ENCODE results near the gene NFKBIL1. TPM values are rescaled to one million over a fixed set of nuclear protein-coding genes. Genes with fewer than 3 reads are reported as not detected.

NFKBIL1 gene
- total and polyA plus RNA-seq, 10 of the 15 experiments (the other 5 are each of a cell fraction or from before 2014, with no cell fraction given) = 0.19 to 15.1 (median 7.0) TPM

DNA sequence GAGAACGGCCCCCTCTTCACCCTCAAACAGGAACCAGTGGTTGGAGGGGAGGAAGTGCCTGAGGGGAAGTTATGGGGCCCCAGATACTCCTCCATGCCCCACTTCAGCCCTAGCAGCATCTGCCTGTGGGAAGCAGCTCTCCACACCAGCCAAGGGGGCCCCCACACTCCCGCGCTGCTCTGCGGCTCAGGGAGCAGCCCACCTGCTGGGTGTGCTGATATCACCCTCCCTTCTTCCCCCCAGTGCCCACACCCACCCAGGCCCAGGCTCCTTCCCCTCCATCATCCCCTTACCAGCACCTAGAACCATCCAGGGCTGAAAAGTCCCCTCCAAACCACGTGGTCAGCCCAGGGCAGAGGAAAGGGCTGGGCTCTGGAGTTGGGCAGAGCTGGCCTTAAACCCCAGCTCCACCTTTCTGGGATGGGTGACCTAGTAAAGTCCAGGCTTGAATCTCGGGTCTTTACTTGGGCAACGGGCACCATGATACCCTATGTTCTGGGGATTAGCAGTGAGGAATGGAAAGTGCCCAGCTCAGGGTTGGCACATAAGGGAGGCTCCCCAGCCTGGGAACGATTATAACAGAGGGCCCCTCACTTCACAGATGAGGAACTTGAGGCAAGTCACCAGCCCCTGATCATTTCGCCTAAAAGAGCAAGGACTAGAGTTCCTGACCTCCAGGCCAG, 39.3 kb downstream of the NFKBIL1 start (continued):
- TF ChIP-seq, protein P1, sequence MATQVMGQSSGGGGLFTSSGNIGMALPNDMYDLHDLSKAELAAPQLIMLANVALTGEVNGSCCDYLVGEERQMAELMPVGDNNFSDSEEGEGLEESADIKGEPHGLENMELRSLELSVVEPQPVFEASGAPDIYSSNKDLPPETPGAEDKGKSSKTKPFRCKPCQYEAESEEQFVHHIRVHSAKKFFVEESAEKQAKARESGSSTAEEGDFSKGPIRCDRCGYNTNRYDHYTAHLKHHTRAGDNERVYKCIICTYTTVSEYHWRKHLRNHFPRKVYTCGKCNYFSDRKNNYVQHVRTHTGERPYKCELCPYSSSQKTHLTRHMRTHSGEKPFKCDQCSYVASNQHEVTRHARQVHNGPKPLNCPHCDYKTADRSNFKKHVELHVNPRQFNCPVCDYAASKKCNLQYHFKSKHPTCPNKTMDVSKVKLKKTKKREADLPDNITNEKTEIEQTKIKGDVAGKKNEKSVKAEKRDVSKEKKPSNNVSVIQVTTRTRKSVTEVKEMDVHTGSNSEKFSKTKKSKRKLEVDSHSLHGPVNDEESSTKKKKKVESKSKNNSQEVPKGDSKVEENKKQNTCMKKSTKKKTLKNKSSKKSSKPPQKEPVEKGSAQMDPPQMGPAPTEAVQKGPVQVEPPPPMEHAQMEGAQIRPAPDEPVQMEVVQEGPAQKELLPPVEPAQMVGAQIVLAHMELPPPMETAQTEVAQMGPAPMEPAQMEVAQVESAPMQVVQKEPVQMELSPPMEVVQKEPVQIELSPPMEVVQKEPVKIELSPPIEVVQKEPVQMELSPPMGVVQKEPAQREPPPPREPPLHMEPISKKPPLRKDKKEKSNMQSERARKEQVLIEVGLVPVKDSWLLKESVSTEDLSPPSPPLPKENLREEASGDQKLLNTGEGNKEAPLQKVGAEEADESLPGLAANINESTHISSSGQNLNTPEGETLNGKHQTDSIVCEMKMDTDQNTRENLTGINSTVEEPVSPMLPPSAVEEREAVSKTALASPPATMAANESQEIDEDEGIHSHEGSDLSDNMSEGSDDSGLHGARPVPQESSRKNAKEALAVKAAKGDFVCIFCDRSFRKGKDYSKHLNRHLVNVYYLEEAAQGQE (IDR thresholded peaks at IDR 0.05; ENCODE audit: low read depth, low read length) = no peak
- TF ChIP-seq CUX1 (IDR thresholded peaks at IDR 0.05; ENCODE audit: insufficient replicate concordance, low read depth, low read length) (no peak), MXI1 (IDR thresholded peaks at IDR 0.05; ENCODE audit: low read depth, low read length) (no peak), SUPT20H (IDR thresholded peaks at IDR 0.05; ENCODE audit: borderline replicate concordance, control insufficient read depth, low read depth, low read length) (no peak), E4F1 (IDR thresholded peaks at IDR 0.05; ENCODE audit: borderline replicate concordance, partially characterized antibody) (no peak), ZZZ3 (IDR thresholded peaks at IDR 0.05; ENCODE audit: control insufficient read depth, insufficient read length, low read depth) (no peak), ESRRA (IDR thresholded peaks at IDR 0.05; ENCODE audit: low read length) (no peak), POLR2AphosphoS5 (IDR thresholded peaks at IDR 0.05; ENCODE audit: low read length) (no peak), YY1 (IDR thresholded peaks at IDR 0.05; ENCODE audit: low read depth, low read length) (0 out of 2 replicates have a peak, but pooled peaks have one; percentile 27), SIN3A (IDR thresholded peaks at IDR 0.05; ENCODE audit: low read depth, low read length) (no peak), HSF1 (IDR thresholded peaks at IDR 0.05; ENCODE audit: low read depth, low read length) (no peak), RBBP5 (conservative IDR thresholded peaks at IDR 0.05) (no peak), NR2F1 (conservative IDR thresholded peaks at IDR 0.05) (0 out of 2 replicates have a peak, but pooled peaks have one; percentile 18), NRF1 (conservative IDR thresholded peaks at IDR 0.05; ENCODE audit: low read depth, low read length) (no peak), HDAC6 (IDR thresholded peaks at IDR 0.05; ENCODE audit: unreplicated experiment) (no peak)
